GM12874 (cell line): Measurements from ENCODE around the gene R3HDML.

Experiments
- CTCF ChIP-seq: IDR thresholded peaks from 2 replicates; pipeline ENCODE4 v1.5.1; 2011; ENCODE audit warnings: low read depth, mild to moderate bottlenecking, control low read depth, low read length, moderate library complexity; ENCODE audit not compliant: insufficient read depth

Gene R3HDML, protein sequence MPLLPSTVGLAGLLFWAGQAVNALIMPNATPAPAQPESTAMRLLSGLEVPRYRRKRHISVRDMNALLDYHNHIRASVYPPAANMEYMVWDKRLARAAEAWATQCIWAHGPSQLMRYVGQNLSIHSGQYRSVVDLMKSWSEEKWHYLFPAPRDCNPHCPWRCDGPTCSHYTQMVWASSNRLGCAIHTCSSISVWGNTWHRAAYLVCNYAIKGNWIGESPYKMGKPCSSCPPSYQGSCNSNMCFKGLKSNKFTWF

DNA sequence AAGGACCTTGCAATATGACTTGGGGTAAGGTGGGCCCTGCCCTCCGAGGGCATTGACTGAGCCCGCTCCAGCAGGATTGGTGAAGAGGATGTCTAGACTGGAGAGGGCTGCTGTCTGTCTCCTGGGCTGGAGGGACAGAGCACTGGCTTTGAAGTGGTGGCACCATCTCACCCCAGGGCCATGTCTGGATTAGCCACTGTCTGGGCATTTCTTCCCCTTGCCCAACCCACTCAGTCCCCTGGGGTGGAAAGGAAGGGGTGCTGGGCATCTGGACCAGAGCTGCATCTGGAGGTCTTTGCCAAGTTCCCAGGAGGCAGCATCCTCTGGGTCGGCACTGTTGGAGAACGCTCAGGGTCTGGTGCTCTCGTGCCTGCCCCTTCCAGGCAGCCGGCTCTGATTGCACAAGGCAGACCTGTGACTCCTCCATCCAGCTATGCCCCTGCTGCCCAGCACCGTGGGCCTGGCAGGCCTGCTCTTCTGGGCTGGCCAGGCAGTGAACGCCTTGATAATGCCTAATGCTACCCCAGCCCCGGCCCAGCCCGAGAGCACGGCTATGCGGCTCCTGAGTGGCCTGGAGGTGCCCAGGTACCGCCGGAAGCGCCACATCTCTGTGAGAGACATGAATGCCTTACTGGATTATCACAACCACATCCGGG is at the start of gene R3HDML:
Gene R3HDML, plus strand, starts transcription at position 319 of the 656 bp plus-strand sequence. Its CDS starts 115 bp downstream, at position 434.
- TF ChIP-seq CTCF = no peak

DNA sequence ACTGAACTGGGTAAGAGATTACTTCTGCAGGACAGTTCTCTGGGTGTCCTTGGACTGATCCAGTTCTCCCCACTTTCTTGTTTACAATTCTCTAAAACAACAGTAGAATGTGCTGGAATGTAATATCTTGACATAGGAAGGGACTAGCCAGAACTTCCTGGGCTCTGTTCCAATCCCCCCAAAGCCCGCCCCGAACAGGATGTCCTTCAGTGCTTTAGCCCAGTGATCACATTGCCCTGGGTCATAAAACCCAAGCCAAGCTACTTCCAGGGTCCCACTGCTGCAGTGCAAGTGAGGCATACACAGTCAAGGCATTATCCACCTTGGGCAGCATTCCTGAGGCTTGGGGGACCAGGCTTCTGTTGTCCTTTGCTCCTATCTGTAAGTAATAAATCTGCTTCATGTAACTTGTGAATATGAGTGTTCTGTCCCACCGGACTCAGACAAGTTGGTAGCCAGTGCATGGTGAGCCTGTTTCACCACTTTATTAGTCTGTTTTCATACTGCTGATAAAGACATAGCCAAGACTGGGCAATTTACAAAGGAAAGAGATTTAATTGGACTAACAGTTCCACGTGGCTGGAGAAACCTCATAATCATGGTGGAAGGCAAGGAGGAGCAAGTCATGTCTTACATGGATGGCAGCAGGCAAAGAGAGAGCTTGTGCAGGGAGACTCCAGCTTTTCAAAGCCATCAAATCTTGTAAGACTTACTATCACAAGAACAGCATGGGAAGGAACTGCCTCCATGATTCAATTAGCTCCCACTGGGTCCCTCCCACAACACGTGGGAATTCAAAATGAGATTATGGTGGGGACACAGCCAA is 49.4 kb upstream of the R3HDML start:
- TF ChIP-seq CTCF = no peak

DNA sequence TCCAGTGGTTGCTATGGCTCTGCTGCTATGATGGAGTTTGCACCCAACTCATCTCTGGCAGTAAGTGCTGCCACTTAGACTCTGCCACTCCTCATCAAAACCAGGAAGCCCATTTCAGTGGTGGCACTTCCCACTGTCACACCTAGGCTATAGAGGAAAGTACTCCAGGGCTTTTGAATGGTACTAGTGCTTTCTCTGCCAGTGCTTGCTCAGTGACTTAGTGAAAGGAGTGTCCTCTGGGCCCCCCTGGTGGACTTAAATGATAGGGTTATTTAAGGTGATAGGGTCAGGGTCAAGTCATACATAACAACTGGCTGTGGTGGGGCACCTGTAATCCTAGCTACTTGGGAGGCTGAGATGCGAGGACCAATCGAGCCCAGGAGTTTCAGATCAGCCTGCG is 48.6 kb upstream of the R3HDML start:
- TF ChIP-seq CTCF = no peak

- no peak for TF ChIP-seq CTCF
Observed at GRCh38 chr20:44291754-44292153, 45.1 kb upstream of the R3HDML start.

GRCh38 chr20:44296011-44296410 is 40.8 kb upstream of the R3HDML start:
- no peak for TF ChIP-seq CTCF

DNA sequence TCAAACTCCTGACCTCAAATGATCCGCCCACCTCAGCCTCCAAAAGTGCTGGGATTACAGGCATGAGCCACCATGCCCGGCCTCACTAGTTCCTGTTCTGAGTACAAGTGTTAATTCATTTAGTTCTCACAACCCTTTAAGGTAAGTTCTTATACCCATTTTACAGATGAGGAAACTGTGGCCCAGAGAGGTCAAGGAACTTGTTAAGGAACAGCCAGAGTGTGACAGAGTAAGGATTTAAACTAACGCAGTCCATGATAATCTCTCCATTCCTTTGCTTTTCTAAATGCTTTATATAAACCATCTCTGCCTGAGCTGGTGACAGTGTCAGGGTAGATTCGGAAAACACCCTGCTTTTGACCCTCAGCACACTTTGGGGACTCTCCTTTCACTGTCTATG is 39.1 kb upstream of the R3HDML start:
- TF ChIP-seq CTCF = no peak

DNA sequence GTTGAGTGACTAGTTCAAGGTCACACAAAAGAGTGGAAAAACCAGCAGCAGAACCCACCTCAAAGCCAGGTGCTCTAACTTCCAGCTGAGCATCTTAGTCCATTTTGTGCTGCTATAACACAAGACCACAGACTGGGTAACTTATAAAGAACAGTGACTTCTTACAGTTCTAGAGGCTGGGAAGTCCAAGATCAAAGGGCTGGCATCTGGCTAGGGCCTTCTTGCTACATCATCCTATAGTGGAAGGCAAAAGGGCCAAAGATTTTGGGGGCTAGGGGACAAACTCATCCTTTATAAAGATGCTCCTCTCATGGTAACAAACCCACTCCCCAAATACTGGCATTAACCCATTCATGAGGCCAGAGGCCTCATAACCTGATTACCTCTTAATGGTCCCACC is 35.6 kb upstream of the R3HDML start:
- no peak for TF ChIP-seq CTCF
